ENCODE results near the gene STX2. TPM values are rescaled to one million over a fixed set of nuclear protein-coding genes. Genes with fewer than 3 reads are reported as not detected.

Gene STX2
- total and polyA plus RNA-seq, 4 donors, result 11.9 to 28.4 (median 20.9) TPM

GRCh38 chr12:130880411-130880885 is 41.4 kb upstream of the STX2 start:
- peak; percentile 14 for ATAC-seq (ENCODE audit: insufficient read depth, low FRiP score)
- Histone ChIP-seq H3K27ac (ENCODE audit: low read depth in 1 of 2, low read length in 1 of 2) (no peak overlapping the region), H3K27me3 (ENCODE audit: control insufficient read depth in 3 of 3, insufficient read depth in 3 of 3, low read length in 2 of 3) (peaks cover 0 to 9% (median 0%) of the 10 kb centered on the region in 3 donors), H3K9ac (ENCODE audit: insufficient read depth in 1 of 2, low read length in 2 of 2) (no peak overlapping the region), H3K36me3 (ENCODE audit: control insufficient read depth in 4 of 4, insufficient read depth in 4 of 4, low read length in 4 of 4) (peaks cover 0 to 13% (median 3%) of the 10 kb centered on the region in 4 donors), H3K9me3 (ENCODE audit: control insufficient read depth in 4 of 4, insufficient read depth in 3 of 4, low read length in 3 of 4) (no peaks in the 10 kb centered on the region), H3K4me1 (ENCODE audit: control insufficient read depth in 5 of 5, insufficient read depth in 5 of 5, low read length in 5 of 5) (no peaks in the 10 kb centered on the region), H3K4me3 (no peak overlapping the region)
- 27 to 32% methylated on average over 10 of the region's 10 CpGs for WGBS, 2 donors
- no peak for DNase-seq
- no peak for TF ChIP-seq CTCF (IDR thresholded peaks at IDR 0.05; ENCODE audit: control extremely low read depth, extremely low read depth)

GRCh38 chr12:130879781-130880389 is 40.8 kb upstream of the STX2 start:
- no peak for TF ChIP-seq CTCF (IDR thresholded peaks at IDR 0.05; ENCODE audit: control extremely low read depth, extremely low read depth)
- H3K9me3 ChIP-seq (ENCODE audit: control insufficient read depth in 4 of 4, insufficient read depth in 3 of 4, low read length in 3 of 4), result no peaks in the 10 kb centered on the region
- WGBS, 2 donors, result 65 to 75% methylated on average over 17 of the region's 17 CpGs
- no peak for DNase-seq
- no peak overlapping the region for H3K27ac ChIP-seq (ENCODE audit: low read depth in 1 of 2, low read length in 1 of 2)
- H3K36me3 ChIP-seq (ENCODE audit: control insufficient read depth in 4 of 4, insufficient read depth in 4 of 4, low read length in 4 of 4), result peaks cover 2 to 19% (median 5%) of the 10 kb centered on the region in 4 donors
- no peak overlapping the region for H3K9ac ChIP-seq (ENCODE audit: insufficient read depth in 1 of 2, low read length in 2 of 2)
- H3K4me3 ChIP-seq, result no peak overlapping the region
- ATAC-seq (ENCODE audit: insufficient read depth, low FRiP score), result no peak
- no peaks in the 10 kb centered on the region for H3K4me1 ChIP-seq (ENCODE audit: control insufficient read depth in 5 of 5, insufficient read depth in 5 of 5, low read length in 5 of 5)
- H3K27me3 ChIP-seq (ENCODE audit: control insufficient read depth in 3 of 3, insufficient read depth in 3 of 3, low read length in 2 of 3), result peaks cover 0 to 9% (median 0%) of the 10 kb centered on the region in 3 donors

- no peak overlapping the region for H3K9ac ChIP-seq (ENCODE audit: insufficient read depth in 1 of 2, low read length in 2 of 2)
- no peak for DNase-seq
- WGBS, 2 donors, result 83 to 84% methylated on average over 13 of the region's 13 CpGs
- H3K27ac ChIP-seq (ENCODE audit: low read depth in 1 of 2, low read length in 1 of 2), result no peak overlapping the region
- H3K27me3 ChIP-seq (ENCODE audit: control insufficient read depth in 3 of 3, insufficient read depth in 3 of 3, low read length in 2 of 3), result peaks cover 0 to 9% (median 0%) of the 10 kb centered on the region in 3 donors
- no peaks in the 10 kb centered on the region for H3K9me3 ChIP-seq (ENCODE audit: control insufficient read depth in 4 of 4, insufficient read depth in 3 of 4, low read length in 3 of 4)
- no peak for TF ChIP-seq CTCF (IDR thresholded peaks at IDR 0.05; ENCODE audit: control extremely low read depth, extremely low read depth)
- H3K36me3 ChIP-seq (ENCODE audit: control insufficient read depth in 4 of 4, insufficient read depth in 4 of 4, low read length in 4 of 4), result peaks cover 7 to 24% (median 8%) of the 10 kb centered on the region in 4 donors
- H3K4me3 ChIP-seq, result no peak overlapping the region
- peaks cover 0 to 2% (median 0%) of the 10 kb centered on the region in 5 donors for H3K4me1 ChIP-seq (ENCODE audit: control insufficient read depth in 5 of 5, insufficient read depth in 5 of 5, low read length in 5 of 5)
- no peak for ATAC-seq (ENCODE audit: insufficient read depth, low FRiP score)
These were observed 40.2 kb upstream of the STX2 start for GRCh38 chr12:130879212-130879686.
